Glomerular endothelial cell (primary cell): ENCODE results near the gene CCSER2. TPM values are rescaled to one million over a fixed set of nuclear protein-coding genes. Genes with fewer than 3 reads are reported as not detected.

ENCODE experiments used
- total RNA-seq: library from RNA; depleted of rRNA; stranded (reverse); fragments of >200 nt; gene quantifications from 2 replicates; pipeline ENCODE4 v1.2.3, GENCODE V29; 2015

CCSER2 gene
- total RNA-seq, 1 donor from 2014 or later, result 44.9 TPM

Other genes with a start within 250 kb of the CCSER2 start
- 111 and 140 TPM in 2 replicates for gene GHITM, start 189.1 kb upstream of the CCSER2 start, total RNA-seq
- not detected in 2 replicates for gene GPR15LG, start 154.8 kb upstream of the CCSER2 start, total RNA-seq
- gene CDHR1, start 134.1 kb upstream of the CCSER2 start, total RNA-seq, result 0.15 and 1.3 TPM in 2 replicates
- gene LRIT2, start 103.0 kb upstream of the CCSER2 start, total RNA-seq, result not detected in 2 replicates
- not detected in 2 replicates for gene LRIT1, start 87.0 kb upstream of the CCSER2 start, total RNA-seq
- not detected in 2 replicates for gene RGR, start 83.5 kb upstream of the CCSER2 start, total RNA-seq